NCI-H2081 (cell line): ENCODE measurements around the gene SUGP2.
"Not testable (repeated sequence)": the region's sequence is repeated elsewhere in the genome, so short reads cannot be mapped to it uniquely, and the experiment has no call there.

ENCODE experiments used
- DNase-seq, 2 experiments: peaks; one replicate each; lab custom pipeline; 2025; lab: John Stamatoyannopoulos, UW

SUGP2 gene

DNA sequence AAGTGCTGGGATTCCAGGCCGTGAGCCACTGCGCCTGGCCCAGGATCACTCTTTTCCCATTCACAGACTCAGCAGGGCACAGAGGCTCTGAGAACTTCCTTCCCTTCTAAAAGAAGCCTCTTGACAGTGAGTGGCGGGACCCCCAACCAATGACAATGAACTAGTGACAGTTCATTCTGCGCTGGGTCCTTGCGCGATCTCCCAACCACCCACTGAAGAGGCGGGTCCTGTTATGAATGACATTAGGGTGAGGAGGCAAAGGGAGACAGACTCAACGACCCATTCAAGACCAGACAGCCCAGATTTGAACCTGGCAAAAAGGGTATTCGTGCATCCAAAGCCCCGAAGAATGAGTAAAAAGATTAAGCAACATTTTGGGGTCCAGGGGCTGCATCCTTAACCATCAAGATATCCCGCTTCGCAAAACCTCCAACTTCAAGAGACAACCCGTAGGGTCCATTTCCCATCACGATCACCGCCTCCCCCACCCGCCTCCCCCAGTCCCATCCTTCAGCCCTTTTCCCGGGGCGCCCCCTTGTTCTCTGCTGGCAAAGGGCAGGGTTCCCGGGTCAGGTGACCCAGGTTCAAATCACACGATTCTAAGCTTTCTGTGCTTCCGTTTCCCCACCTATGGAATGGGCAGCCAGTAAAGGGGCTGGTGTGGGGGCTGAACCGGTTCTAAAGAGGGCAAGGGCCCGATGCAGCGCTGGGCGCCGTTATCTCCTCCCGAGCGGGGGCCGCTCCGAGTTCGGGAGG, 719 bp downstream of the SUGP2 start:
- DNase-seq: peak; percentile 79 to 92

DNA sequence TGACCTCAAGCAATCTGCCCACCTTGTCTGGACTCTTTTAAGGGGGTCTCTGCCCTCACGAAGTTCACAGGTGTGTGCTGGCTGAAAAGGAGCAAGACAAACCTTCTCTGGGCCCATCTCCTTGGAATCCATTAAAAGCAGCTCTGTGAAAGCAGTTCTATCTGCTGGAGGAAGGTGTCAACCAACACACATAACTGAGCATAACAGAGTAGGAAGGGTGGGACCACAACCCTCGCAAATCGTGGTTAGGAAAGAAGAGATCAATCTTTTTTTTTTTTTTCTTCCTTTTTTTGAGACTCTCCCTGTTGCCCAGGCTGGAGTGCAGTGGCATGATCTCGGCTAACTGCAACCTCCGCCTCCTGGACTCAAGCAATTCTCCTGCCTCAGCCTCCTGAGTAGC, 1.4 kb downstream of the SUGP2 start:
- DNase-seq: no peak

DNA sequence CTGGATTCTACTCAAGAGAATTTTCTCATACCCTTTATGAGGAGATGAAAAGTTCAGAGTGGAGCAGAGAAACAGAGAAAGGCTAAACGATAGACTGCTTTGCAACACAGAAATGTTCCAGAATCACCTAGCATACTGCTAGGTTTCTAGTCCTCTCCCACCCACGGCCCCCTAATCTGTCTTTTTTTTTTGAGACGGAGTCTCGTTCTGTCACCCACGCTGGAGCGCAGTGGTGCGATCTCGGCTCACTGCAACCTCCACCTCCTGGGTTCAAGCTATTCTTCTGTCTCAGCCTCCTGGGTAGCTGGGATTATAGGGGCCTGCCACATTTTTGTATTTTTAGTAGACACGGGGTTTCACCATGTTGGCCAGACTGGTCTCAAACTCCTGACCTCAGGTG, 4.8 kb downstream of the SUGP2 start:
- no peak for DNase-seq

DNA sequence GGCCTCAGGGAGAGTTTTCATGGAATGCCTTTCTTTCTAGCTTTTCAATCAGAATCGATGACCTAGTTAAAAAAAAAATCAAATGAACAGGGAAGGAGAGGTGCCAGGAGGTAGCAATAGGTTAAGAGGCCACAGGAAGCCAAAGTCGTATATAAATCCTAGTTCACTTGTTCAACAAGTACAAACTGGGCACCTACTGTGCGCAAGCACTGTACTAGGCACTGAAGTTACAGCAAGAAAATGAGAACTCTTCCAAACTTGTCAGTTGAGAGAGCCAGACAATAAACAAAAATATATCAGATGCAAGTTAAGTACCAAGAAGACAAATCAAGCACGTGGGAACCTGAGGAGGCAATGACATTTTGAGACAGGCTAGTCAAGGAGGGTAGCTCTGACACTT, 6.1 kb downstream of the SUGP2 start:
- no peak for DNase-seq

DNA sequence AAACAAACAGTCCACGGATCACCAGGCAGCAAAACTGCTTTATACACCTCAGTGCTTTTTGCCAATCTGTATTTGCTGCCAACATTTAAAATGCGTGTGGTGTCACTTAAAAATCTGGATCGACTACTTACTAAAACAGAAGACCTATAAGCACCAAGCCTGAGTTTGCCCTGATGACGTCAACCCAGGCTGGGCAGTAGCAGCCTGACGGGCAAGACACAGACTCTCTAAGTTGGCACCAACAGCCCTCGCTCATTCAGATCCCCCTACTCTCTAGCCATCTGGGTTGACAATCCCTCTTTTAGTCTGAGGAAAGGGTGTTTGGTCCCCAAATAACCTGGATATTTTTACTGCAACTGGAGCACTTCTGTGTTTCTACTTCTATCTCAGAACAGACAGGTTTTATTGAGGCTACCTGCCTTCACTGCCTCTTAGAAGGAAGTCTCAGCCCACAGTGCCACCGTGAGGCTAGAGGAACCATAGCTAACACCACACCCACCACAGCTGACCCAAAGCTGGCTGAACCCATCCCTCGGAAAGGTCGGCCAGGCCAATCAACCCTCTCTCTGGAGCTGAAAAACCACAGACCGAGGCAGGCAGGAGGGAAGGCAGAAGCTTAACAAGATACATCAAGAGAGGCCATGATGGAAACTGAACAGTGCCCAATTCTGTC, 6.9 kb downstream of the SUGP2 start:
- no peak for DNase-seq

DNA sequence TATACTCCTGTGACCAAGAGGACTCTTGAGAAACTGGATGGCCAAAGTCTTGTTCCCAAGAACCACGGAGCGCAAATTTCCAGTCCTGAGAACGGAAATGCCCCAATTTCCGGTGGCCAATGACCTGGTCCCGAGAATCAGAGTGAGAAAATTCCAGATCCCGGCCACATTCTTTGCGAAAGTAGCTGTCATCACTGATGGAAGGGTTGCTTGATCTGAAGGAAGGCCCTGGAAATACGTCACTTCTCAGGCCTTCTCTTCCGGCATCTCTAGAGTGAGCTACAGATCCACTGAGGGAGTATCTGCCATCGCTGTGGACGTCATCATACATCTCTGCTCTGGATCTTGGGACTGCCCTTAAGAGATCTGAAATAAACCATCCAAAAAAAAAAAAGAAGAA, 7.5 kb downstream of the SUGP2 start:
- DNase-seq: no peak

DNA sequence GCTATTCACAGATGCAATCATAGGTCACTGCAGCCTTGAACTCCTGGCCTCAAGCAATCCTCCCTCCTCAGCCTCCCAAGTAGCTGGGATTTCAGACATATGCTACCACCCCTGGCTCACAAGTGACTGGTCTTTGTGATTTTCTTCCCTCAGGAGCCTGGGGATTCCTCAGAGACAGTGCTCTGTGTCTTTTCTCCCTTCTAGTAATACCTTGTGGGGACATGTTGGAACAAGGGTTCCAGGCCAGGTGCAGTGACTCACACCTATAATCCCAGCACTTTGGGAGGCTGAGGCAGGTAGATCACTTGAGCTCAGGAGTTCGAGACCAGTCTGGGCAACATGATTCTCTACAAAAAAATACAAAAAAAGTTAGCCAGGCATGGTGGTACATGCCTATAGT, 9.9 kb downstream of the SUGP2 start:
- not testable (repeated sequence) for DNase-seq

DNA sequence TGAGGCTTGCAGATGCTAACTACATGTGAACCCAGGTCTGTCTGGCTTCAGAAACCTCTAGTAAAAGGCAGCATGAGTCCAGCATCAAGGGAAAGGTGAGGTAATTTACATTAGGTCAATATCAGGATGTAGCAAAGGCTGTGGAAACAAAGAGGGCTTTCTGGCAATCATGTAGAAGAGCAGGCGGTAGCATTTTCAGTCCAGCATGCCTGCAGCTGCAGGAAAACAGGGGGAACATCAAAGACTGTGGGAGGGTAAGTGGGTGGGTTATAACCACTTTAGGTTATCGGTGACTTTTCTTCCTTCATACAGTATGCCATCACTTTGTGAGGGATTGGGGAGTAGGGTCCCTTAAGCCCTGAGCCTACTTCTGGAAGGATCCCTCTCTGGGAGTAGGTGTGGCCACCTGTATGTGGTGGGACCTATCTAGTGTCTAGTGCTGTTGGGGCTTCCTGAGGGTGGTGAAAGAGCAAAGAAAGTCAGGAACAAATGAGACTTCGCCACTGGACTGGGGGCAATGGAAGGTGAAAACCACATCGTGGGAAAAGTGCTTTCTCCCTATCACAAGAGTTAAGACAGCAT, 10.8 kb downstream of the SUGP2 start:
- DNase-seq: no peak

DNA sequence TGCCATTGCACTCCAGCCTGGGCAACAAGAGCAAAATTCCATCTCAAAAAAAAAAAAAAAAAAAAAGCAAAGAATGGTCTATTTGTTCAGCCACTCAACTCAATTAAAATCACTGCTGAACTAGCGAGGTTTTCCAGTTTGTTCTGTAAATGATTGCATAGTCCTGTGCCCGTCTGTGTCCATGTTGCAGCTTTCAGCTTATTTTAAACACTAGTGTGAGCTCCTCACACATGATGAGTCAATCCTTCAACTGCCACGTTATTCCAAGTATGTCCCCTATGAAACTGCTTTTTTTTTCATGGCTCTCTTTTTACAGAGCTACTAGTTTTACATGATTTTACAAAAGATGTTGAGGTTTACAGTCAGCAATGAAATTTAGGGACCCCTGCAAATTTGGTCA, 12.2 kb downstream of the SUGP2 start:
- no peak for DNase-seq

DNA sequence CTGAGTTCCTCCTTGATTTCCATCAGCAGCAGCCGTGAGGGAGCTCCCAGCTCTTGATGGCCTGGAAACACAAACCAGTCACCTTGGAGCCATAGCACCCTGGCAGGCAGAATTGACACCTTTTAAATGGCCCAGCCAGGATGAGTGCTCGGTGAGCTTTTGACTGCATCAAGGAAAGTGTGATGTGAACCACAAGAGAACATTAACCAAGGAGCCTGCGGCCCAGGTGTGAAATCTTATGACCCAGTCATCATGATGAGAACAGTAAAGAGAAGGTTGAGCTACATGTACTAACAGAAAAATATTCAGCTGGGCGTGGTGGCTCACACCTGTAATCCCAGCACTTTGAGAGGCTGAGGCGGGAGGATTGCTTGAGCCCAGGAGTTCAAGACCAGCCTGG, 22.8 kb downstream of the SUGP2 start:
- DNase-seq: no peak

DNA sequence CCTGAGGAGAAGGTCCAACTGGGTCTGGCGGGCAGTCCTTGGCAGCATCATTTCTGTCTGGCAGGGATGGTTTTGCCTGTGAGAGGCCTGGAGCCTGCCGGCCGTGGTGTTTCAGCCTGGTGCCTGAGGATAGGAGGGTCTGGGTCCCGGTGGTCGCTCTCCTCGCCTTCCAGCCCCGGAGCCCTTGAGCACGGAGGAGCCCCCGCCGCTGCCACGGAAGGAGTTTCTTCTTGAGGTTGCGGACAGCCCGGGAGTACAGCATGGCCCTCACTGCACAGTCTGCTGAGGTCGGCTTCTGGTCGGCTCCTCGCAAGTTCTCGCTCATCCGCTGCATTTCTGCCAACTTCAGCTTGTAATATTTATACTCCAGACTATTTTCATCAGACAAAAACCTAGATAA, 23.4 kb downstream of the SUGP2 start:
- DNase-seq: no peak

DNA sequence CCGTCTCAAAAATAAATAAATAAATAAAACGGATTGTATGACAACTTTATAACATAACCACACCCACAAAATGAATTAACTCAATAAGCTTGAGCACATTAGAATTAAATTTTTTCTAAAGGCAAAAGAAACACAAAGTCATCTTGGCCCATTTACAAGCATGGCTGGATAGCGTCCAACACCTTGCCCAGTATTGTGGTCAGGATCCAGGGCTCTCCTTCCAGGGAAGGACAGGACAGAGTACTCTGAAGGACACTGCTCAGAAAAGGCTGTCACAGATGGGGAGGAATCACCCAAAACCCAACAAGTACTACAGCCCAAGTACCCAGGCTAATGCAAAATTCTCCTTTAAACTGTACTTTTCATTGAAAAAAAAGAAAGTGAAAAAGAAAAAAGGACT, 27.1 kb downstream of the SUGP2 start:
- DNase-seq: no peak

DNA sequence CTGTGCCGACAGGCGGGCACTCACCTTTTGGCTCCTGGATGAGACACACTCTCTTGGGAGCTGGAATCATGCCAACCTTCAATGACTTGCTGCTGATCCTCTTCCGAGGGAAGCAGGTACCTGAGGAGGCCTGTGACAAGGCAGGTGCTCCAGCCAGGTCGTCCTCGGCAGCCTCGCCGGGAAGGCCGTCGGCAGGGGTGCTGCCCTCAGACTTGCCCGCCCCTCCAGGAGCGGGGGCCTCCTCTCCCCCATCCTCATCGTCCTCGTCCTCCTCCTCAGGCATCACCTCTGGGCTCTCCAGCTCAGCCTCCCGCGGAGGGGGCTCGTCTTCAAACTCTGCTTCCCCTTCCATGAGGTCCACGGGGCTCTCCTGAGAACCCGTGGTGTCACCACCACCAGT, 29.2 kb downstream of the SUGP2 start:
- no peak for DNase-seq

DNA sequence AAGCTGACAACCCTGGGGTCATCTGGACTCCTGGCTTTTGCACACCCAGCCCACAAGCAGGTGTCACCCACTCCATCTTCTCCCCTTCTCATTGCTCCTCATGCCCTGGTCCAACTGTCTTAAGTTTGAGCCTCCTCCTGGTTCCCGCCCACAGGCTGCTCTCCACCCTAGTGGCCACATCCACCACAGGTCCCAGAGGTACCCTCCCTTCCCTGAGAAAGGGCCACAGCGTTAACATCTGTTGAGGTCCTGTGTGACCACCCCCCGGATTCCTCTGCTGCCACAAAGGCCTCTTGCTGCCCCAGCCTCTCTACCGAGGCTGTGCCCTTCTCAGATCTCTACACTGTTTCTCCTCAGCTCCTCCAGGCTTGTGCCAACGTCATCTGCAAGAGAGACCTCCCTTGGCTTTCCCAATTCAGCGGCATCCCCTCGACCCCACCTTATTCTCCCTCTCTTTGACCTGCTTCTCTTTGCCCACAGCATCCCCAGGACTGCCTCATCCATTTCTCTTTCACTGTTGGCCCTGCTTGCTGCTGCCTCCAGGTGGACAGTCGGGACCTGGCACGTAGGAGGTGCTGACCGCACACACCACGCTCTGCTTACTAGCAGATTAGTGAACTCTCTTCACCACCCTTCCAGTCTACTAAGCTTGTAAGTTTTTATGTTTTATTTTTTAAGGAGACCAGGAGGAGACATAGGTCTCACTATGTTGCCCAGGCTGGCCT, 33.3 kb downstream of the SUGP2 start:
- DNase-seq: no peak

DNA sequence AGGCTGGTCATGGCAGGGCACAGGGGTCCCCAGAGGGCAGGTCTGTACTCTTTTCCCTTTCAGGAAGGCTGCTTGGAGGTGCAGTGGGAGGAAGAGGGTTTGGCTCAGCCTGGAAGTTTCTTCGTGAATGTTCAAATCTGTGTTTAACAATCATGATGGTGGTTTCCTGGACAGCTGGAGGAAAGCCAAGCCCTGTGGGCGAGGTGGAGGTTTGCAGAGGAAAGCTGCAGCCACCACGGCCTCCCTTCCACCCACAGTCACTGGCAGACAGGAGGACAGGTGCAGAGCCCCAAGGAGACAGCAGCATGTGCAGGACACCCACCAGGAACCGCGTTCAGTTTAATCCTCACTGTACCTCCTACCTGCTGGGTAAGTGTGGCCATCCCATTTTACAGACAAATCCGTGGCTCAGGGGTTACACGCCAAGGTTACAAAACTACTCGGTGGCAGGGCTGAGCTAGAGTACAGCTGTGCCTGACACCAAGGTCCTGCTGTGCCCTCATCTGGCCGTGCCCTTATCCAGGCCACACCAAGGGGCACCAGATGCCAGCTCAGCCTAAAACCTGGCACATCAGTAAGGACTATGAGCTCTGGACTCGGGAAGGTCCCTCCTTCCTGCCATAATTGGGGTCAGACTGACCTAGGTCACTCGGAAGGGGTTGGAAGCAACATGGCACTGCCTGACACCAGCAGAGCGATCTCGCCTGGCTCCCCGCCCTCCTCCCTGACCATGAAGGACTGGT, 34.1 kb downstream of the SUGP2 start:
- peak; percentile 23 to 56 for DNase-seq

DNA sequence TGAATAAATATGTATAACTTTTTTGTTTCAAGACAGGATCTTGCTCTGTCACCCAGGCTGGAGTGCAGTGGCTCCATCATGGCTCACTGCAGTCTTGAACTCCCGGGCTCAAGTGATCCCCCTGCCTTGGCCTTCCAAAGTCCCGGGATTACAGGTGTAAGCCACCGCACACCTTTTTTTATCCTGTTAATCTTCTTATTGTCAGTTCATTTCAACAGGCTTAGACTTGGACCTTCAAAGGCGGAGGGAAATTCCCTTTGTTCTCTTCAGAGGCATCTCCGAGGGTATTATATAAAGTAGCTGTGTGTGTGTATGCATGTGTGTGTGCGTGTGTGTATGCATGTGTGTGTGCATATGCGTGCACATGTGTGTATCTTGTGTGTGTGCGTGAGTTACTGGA, 35.0 kb downstream of the SUGP2 start:
- DNase-seq: no peak

DNA sequence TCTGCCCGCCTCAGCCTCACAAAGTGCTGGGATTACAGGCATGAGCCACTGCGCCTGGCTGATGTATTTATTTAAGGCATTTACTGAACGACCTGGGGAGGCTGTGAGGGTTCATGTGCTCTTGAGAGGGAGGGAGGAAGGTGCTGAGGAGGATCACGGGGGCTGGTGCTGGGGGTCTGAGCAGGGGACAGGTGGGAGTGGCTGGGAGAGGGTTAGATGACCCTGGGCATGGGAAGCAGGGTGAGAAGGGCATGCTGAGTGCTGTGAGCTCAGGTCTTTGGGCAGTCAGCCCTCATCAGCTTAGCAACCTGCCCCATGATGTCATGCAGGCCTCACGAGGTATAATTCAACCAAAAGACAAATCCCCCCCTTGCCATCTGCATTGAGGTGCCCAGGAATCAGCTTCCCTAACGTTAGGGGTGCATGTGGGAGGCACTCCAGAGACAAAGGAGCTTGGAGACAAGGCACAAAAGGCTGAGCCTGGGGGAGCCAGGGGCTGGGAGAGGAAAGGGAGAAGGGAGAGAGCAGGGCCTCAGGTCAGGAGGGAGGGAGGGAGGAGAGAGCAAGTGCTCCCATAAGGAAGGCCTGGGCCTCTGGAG, 36.4 kb downstream of the SUGP2 start:
- DNase-seq: no peak

DNA sequence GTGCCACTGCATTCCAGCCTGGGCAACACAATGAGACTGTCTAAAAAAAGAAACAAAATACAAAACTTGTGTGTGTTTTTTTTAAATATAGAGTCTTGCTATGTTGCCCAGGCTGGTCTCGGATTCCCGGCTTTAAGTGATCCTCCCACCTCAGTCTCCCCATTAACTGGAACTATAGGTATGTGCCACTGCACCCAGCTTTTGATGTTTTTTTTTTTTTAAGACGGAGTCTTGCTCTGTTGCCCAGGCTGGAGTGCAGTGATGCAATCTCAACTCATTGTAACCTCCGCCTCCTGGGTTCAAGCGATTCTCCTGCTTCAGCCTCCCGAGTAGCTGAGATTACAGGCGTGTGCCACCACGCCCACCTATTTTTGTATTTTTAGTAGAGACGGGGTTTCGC, 37.0 kb downstream of the SUGP2 start:
- DNase-seq: no peak

DNA sequence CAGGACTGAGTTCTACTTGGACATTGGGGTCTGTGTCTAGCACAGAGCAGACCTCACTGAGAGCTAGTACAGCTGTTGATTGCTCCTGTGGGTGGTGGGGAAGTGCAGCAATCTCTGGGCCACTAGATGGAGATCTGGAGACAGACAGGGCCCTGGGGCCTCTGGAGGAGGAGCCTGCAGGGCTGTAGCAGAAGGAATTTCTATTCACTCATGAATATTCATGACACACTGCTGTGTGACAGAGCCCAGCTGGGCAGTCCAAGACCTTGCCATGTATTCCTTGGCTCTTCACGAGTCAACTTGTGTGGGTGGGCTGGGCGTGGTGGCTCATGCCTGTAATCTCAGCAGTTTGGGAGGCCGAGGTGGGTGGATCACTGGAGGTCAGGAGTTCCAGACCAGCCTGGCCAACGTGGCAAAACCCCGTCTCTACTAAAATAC, 37.5 kb downstream of the SUGP2 start:
- DNase-seq: peak; percentile 4 to 25

DNA sequence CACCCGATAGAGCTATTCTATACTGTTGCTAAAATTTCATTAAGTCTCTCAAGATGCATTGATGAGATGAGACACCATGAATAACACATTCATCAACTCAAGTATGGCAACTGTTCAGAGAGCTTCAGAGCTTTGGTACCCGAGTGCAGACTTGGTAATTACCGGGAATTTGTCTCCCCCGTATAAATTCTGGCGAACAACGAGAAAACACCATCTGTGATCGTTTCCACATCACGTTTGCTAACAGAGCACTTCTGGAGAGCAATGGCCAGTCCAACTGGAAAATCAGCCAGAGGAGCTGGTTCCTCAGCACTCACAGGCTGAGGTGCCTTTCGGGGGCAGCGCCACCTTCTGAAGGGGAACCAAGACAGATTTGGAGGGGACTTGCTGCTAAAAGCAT, 40.2 kb downstream of the SUGP2 start:
- no peak for DNase-seq

DNA sequence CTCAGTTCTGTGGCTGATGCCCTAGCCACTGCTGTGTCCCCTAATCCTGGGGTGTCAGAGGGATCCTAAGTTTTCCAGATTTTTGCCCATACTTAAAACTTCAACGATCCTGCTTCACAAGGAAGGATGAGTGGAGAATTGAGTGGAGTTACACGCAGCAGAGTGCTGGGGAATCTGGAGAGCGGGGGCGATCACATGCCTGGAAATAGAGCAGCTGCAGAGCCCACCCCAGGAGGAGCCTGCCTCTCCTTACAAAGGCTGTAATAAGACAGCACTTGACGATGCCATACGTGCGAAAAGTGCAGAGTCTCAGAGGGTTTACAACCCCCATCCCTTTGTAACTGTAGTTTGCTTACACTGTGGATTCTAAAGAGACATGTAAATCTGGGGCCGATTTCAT, 40.6 kb downstream of the SUGP2 start:
- no peak for DNase-seq

DNA sequence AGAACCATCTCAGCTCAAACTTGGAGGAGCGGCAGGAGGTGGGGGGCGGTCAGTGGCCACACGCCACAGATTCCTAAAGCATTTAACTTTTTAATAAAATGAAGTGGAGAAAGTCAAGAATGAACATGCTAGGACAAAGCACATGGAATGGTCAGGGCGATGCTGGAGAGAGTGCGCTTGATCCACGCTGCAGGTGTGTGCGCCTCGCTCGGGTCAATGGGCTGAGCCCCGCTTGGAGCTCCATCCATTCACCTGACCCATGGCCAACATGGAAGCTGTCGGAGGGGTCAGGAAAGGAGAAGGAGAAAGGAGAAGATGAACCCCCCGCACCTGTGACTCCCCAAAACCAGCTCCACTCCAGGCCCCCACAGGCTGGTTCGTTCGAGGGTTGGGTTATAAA, 41.8 kb downstream of the SUGP2 start:
- no peak for DNase-seq
